NCI-H524 (cell line): ENCODE measurements around the gene ARRDC1.

Experiments used
- DNase-seq, 2 experiments: peaks; one replicate each; lab custom pipeline; 2025; lab: John Stamatoyannopoulos, UW

ARRDC1 gene

DNA sequence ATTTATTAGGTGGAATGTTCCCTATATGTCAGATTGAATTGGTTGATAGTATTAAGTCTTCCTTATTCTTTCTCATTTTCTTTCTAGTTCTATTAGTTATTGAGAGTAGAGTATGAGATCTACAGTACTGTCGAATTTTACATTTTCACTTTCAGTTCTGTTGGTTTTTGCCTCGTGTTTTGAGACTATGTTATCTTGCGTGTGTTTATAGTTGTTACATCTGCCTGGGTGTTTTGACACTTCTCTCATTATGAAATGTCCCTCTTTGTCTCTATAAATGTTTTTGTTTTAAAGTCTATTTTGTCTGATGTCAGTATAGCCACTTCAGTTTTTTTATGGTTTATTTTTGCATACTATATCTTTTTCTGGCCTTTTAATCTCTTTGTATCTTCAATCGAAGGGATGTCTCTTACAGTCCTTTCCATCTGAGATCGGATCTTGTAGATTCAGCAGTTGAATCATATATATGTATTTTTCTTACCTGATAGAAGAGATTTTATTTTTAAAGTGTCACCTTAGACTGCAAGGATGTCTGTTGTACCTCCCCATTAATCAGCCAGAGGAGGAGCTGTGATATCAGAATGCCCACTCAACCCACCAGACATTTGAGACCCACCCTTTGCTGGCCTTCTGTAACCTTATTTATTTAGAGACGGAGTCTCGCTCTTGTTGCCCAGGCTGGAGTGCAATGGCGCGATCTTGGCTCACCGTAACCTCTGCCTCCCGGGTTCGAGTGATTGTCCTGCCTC, 34.0 kb downstream of the ARRDC1 start:
- DNase-seq: no peak

GRCh38 chr9:137640862-137641261, 35.4 kb downstream of the ARRDC1 start:
- no peak for DNase-seq

- DNase-seq: no peak
These were observed 36.7 kb downstream of the ARRDC1 start for GRCh38 chr9:137642118-137642601.

GRCh38 chr9:137642892-137643291, 37.4 kb downstream of the ARRDC1 start:
- no peak for DNase-seq

DNA sequence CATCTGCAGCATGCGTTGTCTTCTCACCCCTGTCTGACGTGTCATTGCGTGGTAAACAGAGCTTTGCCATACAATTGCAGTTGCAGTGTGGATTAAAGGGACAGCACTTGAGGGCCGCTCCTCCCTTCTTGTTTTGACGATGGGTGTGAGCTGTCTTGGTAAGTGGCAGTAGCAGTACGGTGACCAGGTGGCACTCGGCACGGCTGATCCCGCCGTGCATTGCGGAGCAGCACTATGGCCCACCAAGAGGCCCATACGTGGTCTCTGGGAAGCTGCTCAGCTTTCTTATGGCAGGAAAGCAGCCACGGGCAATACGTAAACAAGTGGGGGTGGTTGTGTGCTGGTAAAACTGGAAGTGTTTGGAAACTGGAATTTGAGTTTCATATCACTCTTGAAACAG, 38.4 kb downstream of the ARRDC1 start:
- DNase-seq: no peak

DNA sequence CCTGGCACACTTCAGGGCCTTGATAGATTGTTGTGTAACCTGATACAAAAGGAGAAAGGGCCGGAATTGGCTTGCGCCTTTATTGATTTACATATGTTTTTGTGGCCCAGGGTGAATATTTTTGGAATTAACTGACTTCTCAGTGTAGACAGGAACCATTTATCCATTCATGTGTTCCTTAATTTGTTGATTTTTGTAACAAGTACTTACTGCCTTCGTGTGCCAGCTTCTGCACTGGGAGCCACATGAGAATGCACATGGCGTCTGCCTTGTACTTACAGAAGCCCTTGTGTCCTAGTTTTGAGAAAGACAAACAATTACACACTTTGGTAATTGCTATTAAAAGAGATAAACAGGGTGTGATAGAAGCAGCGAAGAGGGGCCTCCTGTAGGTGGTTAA, 39.7 kb downstream of the ARRDC1 start:
- DNase-seq: no peak

- no peak for DNase-seq
These were observed 40.9 kb downstream of the ARRDC1 start for GRCh38 chr9:137646341-137646740.

DNA sequence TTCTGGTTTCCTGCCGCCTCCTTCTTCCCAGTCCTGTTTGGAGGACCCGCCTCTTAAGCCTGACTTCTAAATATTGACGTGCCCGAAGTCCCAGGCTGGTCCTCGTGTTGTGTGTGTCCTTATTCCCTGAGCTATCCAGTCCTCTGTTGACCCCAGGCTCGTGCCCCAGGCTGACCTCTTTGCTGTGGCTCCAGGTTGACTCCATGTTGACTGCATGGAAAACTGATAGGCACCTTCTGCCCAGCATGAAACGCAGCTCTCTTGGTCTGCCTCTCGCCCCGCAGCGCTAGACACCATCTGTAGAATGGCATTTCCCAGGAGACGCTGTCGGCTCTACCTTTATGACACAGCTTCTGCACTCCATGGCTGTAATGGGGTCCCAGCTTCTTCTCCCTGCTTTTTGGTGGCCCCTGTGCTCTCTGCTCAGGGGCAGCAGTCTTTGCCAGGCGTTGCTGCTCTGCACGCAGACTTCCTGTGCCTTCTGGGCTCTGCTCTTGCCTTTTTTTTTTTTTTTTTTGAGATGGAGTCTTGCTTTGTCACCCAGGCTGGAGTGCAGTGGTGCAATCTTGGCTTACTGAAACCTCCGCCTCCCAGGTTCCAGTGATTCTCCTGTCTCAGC, 41.7 kb downstream of the ARRDC1 start:
- no peak for DNase-seq

DNA sequence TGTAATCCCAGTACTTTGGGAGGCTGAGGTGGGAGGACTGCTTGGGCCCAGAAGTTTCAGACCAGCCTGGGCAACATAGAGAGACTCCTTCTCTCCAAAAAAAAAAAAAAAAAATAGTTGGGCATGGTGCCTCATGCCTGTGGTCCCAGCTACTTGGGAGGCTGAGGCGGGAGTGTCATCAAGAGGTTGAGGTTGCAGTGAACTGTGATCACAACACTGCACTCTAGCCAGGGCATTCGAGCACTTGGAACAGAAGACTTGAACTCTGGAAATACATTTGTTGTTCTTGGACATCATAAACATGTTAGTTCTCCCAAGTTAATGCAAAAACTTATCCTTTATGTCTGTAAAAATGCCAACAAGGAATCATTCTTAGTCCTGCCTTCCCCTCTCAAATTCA, 42.9 kb downstream of the ARRDC1 start:
- no peak for DNase-seq

- DNase-seq: no peak
These were observed 44.1 kb downstream of the ARRDC1 start for GRCh38 chr9:137649553-137649952.

- DNase-seq: no peak
These were observed 44.8 kb downstream of the ARRDC1 start for GRCh38 chr9:137650259-137650658.

- no peak for DNase-seq
These were observed 45.3 kb downstream of the ARRDC1 start for GRCh38 chr9:137650779-137651178.

DNA sequence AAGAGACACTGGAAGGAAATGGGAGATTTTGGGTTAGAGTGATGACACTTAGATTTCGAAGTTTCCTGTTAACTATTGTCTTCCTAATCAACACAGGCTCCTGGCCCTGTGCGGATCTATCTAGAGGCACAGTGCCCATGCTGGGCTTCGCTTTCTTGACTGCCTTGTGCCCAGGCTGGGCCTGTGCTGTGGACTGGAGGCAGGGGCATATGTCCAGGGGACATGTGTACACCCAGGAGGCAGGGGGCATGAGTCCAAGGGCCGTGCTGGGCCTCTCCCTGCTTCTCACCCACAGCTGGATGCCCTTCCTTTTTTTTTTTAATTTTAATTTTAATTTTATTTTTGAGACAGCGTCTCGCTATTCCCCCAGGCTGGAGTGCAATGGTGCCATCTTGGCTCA, 50.9 kb downstream of the ARRDC1 start:
- no peak for DNase-seq

- no peak for DNase-seq
These were observed 52.1 kb downstream of the ARRDC1 start for GRCh38 chr9:137657606-137658005.

GRCh38 chr9:137658781-137659180, 53.3 kb downstream of the ARRDC1 start:
- no peak for DNase-seq

DNA sequence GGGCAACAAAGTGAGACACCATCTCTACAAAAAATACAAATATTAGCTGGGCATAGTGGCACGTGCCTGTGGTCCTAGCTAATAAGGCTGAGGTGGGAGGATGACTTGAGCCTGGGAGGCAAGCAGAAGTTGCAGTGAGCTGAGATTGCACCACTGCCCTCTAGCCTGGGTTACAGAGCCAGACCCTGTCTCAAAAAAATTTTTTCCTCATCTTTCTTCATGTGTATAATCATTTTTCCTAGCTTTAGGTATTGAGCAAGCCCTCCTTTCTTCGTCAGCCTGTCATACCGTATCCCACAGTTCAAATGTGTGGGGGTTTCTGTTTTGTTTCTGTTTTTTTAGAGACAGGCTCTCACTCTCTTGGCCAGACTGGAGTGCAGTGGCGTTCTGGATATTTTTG, 54.7 kb downstream of the ARRDC1 start:
- DNase-seq: no peak

DNA sequence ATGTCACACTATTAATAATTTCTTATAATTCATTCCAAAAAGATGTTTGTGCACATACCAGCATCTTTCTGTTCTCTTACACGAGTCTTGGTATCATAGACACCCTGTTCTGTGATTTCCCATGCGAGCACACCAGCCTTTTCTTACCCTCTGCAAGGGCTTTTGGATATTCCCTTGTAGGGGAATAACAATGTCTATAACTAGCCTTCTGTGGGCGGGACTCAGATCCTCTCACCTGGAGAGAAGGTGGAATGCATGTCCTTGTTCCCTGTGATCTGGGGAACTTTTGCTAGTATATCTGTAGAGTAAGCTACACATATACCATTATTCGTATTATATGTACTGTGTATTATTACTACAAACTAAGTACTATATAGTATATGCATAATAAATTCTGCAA, 58.1 kb downstream of the ARRDC1 start:
- DNase-seq: no peak

DNA sequence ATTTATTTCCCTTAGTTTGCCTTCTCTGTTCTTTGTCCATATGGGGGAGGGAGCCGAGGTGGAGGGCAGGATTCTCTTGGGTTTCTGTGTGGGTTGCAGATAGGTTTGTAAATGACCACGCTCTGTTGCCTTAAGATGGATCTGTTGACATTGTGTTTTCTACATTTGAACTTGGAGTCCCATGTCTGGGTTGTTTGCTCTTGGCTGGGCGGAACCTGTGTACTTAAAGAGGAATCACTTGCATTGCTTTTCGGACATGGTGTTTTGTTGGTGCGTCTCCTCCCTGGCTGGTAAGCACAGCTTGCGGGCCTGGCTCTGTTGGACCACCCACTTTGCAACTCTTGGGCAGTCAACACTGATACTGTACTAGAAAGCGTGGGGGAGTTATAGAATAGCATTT, 59.2 kb downstream of the ARRDC1 start:
- DNase-seq: no peak
